IPS-18c (cell line): ENCODE data around the gene BRD3OS.

Experiments
- H3K4me3 ChIP-seq: 2 replicates; pipeline ENCODE4 v1.7.0; 2013; ENCODE audit warnings: low read depth, mild to moderate bottlenecking, low read length, moderate library complexity; ENCODE audit not compliant: insufficient read depth
- H3K9me3 ChIP-seq: one replicate; pipeline ENCODE4 v1.6.1; 2013; ENCODE audit warnings: mild to moderate bottlenecking, low read length, moderate library complexity; ENCODE audit not compliant: control insufficient read depth, insufficient read depth

BRD3OS gene

DNA sequence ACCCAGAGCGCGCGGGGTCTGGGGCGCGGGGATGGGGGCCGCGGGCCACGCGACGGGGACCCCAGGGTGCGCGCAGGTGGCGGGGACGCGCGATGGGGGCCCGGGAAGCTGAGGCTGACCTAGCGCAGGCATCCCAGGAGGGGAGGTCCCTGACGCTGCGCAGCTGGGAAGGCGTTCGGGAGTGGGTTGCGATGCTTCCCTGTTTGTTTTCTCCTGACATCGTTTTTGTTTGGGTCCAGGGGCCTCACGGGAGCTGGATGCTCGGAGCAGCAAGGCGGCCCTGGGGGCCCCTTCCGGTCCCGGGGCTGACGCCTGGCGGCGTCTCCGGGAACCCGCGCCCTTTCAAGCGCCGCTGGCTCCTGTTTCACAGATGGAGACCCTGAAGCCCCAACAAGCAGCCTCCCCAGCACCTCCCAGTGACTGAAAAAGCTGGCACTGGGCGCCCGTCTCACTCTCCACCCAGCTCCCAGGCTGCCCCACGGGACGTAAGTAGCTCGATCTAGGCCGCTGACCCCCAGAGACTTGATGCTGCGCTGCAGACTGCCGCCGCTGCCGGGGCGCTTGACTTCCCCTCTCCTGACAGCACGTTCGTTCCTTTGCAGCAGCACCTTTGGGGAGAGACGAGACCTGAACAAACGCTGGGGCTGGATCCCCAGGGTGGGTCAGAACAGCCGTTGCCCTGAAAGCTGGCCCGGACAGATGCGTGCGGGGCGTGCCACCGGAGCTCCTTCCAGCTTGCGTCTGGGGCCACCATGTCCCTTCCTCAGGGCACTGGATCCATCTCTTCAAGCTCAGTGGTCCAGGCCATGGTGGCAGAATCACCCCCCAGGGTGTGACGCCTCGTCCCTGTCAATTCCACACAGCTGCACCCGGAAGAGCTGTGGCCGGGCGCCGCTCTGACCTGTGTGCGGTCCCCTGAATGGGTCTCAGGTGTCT, 593 bp downstream of the BRD3OS start:
- Histone ChIP-seq H3K9me3 (no peaks in the 10 kb centered on the region), H3K4me3 (peak overlapping the region; percentile 88)

DNA sequence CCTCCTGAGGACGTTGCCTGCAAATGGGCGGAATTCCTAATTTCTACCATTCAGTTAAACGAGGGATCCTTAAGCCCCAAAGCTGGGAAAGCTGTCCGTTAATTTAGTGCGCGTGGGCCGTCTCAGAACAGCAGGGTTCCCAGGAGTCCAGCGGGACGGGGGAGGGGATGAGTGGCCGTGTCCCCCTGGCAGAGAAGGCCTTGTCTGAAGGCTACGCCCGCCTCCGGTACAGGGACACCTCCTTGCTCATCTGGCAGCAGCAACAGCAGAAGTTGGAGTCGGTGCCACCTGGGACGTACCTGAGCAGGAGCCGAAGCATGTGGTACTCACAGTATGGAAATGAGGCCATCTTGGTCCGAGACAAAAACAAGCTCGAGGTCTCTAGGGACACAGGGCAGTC, 1.3 kb downstream of the BRD3OS start:
- H3K4me3 ChIP-seq: peak overlapping the region; percentile 88; the same call in 1 of the 2 replicates
- H3K9me3 ChIP-seq: no peaks in the 10 kb centered on the region

DNA sequence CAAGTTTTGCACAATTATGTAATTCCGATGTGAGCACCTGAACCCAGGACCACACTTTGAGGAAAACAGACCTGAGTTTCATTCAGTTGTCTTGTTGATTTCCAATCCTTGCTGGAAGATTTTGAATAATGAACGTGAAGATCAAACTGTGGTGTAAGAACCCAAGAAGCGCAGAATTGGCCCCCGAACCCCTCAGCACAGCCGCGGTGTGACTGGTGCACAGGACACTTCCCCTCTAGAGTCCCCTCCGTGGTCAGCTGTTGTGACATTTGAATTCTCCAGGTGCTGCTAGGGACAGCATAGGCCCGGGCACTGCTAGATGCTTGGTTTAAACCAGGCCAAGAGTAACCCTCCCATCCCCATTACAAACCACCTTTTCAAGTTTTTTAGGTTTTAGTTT, 1.7 kb downstream of the BRD3OS start:
- Histone ChIP-seq H3K9me3 (no peaks in the 10 kb centered on the region), H3K4me3 (no peak overlapping the region)

DNA sequence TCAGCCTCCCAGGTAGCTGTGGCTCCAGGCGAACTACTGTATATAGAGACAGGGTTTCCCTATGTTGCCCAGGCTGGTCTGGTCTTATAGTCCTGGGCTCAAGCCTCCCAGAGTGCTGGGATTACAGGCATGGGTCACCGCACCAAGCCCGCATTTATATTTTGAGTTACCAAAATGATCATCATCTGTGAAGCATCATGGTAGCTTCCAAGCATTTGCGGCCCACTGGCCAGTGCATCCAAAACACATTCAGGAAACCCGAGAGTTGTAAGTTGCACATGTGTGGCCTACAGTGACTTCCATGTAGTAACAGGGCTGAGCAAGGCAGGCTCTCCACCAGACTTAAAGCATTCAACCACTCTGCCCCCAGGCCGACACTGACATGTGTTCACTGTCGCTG, 2.3 kb downstream of the BRD3OS start:
- Histone ChIP-seq H3K9me3 (no peaks in the 10 kb centered on the region), H3K4me3 (no peak overlapping the region)

DNA sequence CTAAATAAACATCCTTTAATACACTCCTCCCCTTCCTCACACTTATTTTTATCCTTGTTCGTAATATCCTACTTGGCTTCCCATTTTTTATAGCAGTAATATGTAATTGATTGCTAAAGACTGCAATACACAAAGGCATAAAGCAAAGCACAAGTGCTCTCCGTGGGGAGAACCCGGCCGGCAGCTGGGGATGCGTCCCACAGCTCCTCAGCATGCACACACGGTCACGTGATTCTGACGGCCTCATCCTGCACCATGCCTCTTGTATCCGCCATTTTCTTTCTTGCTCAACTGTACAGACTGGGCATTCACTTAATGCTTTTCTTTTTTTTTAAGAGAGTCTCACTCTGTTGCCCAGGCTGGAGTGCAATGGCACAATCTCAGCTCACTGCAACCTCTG, 2.8 kb downstream of the BRD3OS start:
- Histone ChIP-seq H3K4me3 (no peak overlapping the region), H3K9me3 (no peaks in the 10 kb centered on the region)

DNA sequence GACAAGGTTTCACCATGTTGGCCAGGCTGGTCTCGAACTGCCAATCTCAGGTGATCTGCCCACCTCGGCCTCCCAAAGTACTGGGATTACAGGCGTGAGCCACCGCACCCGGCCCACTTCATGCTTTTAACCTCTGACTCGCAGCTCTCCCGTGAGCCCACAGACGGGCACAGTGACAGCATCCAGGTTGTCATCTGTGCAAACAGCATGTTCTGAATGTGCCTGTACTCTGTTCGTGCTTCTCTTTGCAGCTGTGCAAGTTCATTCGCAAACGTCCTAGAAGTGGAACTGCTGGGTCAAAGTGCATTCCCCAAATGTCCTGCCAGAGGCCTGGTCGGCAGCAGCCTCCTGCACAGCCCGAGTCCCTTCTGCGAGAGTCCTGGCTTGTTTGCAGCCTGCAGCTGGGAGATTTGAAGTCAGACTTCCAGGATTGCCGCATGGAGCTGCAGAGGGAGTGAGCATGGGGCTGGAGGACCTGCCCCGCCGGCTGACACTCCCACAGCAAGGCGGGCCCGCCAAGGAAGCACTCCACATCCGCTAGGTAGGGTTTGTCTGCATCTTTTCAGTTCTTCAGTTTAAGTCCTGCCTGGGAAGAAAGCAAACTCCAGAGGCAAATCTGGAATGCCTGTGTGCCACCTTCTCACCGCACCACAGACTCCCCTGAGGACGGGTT, 3.4 kb downstream of the BRD3OS start:
- Histone ChIP-seq H3K4me3 (no peak overlapping the region), H3K9me3 (no peaks in the 10 kb centered on the region)

DNA sequence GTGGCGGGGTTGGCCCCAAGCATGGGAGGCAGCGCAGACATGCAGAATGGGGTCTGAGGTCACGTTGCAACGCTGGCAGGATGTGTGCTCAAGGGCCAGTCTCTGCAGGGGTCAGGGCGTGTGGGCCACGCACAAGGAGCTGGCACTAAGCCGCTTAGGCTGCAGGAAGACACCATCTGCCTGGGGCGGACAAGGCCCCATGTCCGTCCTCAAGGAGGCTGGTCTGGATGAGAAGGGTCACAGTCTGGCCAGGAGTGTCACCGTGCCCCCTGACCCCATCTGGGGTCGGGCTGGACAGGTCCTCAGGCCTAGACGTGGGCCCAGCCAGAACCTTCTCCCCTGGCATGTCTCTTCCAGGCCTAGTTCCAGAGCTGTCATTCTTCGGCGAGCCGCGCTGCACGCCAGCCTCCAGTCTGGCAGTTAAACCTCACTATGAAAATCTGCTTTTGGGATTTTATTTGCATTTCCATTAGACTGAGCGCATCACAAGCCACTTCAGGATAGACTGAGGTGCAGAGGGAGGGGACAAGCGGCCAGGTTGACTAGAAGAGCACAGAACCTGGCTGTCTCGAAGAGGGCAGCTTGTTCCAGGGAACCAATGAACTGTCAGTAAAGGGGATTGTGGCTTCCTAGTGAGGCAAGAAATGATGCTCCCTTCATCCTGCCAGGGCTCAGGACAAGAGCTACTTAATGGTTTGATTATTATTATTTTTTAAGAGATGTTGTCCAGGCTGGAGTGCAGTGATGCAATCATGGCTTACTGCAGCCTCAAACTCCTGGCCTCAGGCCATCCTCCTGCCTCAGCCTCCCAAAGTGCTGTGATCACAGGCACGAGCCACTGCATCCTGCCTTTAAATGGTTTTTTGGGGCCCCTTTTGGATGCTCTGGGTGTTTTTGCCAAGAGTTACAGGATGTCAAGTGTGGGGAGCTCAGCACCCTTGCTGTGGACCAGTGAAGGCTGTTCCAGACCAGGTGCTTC, 4.3 kb downstream of the BRD3OS start:
- Histone ChIP-seq H3K4me3 (no peak overlapping the region), H3K9me3 (no peaks in the 10 kb centered on the region)

DNA sequence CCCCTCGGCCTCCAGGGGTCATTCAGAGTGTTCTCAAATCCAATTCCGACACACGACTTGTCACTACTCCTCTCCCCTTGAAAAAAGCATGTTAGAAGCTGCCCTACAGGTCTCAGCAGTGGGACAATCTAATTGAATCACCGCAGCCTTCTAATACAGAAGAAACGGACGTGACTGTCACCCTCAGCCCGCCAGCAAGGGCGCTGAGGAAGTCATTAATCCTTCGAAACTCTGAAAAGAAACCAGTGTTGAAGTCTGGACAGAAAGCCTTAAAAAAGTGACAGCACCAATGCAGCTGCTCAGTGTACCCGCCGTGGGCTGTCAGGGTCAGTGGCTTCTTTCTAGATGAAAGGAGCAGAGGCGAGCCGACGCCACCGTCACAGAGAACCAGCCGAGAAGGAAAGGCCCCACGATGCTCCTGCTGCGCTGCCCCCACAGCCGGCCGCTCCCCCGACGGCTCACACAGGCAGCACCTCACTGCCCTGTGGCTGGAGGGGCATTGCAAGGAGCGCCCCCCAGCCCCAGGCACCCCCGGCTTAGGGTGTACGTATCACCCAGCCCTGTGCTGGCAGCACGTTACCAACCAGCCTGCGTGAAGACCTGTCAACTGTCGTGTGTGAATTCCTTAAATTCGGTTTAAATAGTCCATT, 5.7 kb downstream of the BRD3OS start:
- H3K9me3 ChIP-seq: no peaks in the 10 kb centered on the region
- H3K4me3 ChIP-seq: no peak overlapping the region

DNA sequence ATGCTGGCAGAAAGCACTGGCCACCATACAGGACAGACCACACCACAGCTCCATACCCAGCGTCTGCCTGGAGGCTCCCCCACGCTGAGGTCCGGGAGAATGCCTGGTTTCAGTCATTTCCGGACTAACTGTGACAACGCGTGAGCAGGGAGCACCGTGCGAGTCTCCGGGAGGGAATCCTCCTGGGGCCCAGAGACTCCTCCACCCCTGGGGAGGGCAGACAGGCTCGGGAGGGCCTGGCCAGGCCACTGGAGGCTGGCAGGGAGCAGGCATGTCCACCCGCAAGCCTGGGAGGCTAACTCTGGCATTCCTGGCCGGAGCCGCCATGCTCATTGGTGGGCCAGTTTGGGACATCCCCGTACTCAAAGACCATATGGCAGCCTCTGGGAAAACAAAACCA, 6.5 kb downstream of the BRD3OS start:
- Histone ChIP-seq H3K9me3 (no peaks in the 10 kb centered on the region), H3K4me3 (no peak overlapping the region)

DNA sequence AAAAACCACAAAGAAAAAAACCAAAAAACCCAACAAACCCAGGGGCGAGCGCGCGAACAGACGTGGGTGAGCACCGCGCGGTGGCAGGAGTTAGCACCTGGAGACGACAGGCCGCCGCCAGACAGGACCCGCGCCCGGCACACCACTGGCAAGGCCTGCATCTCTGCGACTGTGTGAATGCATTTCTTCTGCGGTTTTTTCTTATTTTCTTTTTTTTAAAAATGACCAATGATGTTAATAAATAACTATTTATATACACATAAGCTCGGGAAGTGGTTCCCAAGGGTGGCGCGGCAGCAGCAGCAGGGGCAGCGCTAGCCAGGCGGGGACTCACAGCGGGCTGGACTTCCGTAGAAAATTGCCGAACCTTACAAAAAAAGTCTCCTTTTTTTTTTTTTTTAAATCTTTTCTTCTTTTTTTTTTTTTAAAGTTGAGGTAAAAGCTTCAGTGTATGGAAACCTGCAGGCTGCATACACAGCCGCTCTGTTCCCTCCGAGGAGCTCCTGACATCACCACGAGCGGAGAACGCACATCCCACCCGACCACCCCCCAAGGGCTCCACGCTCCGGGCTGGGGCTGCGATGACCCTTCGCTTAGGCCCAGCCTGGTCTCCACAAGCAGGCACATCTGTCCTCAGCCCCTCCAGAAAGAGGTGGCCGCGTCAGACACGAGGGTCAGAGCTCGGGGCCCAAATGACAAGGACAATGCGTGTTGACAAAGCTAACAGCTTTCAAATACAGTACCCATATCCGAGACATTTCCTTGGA, 7.4 kb downstream of the BRD3OS start:
- Histone ChIP-seq H3K9me3 (no peaks in the 10 kb centered on the region), H3K4me3 (no peak overlapping the region)

DNA sequence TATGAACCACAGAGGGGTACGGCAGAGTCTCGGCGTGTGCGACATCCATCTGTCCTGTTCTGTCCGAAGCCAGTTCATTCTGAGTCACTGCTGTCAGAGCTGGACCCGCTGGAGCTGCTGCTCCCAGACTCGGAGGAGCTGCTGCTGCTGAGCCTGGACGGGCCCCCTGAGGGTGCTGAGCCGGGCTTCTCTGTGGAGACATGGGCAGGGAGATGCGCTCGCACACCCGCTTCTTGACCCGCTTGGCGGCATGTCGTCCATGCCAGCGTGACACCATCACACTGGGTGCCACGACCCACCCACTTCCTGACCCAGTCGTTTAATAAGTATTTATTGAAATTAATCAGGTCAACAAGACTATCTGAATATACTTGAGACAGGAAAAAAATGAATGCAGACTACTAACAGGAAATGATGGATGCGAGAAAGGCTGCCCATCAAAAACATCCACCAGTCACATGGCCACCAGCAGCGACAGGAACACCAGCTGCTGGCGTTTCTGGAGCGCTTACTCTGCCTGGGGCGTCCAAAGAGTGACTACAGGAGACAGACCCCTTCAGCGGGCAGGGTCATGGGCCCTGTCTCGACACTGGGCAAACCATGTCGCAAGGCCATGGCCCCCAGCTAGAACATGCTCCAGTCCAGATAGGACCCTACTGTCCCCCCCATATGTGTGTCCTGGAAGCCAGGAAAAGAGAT, 8.4 kb downstream of the BRD3OS start:
- Histone ChIP-seq H3K9me3 (no peaks in the 10 kb centered on the region), H3K4me3 (no peak overlapping the region)

DNA sequence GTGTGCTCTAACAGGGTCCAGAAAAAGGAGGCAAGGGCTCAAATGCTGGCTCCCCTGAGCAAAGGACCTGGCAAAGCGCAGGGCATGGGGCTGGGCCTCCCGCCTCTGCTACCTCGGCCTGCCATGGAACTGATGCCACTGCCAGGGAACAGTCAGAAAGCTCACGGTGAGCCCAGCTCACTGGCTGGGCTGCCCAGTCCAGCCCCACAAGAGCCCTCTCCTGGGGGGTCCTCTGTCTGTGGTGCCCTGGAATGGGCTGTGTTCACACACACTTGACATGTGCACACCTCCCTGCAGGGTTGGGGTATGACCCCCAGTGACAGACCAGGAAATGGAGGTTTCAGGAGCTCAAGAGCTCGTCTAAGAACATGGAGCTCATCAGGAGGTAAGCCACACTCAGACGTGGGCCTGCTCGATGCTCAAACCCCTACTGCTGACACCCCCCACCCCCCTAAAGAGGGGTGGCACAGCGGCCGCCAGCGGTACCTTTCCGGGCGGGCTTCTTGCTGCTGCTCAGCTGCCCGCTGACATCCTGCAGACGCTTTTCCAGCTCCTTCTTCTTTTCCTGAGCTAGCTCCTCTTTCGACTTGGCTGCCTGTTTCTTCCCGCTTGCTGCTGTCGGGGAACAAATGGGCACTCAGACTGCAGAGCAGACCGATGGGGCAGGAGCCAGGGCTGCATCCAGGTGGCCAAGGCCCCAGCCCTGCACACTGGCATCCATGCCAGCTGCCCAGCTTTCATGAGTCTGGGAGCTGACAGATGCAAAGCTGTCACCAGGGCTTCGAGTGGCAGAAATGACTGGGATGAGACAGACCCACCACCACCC, 9.1 kb downstream of the BRD3OS start:
- no peaks in the 10 kb centered on the region for H3K9me3 ChIP-seq
- H3K4me3 ChIP-seq: no peak overlapping the region

DNA sequence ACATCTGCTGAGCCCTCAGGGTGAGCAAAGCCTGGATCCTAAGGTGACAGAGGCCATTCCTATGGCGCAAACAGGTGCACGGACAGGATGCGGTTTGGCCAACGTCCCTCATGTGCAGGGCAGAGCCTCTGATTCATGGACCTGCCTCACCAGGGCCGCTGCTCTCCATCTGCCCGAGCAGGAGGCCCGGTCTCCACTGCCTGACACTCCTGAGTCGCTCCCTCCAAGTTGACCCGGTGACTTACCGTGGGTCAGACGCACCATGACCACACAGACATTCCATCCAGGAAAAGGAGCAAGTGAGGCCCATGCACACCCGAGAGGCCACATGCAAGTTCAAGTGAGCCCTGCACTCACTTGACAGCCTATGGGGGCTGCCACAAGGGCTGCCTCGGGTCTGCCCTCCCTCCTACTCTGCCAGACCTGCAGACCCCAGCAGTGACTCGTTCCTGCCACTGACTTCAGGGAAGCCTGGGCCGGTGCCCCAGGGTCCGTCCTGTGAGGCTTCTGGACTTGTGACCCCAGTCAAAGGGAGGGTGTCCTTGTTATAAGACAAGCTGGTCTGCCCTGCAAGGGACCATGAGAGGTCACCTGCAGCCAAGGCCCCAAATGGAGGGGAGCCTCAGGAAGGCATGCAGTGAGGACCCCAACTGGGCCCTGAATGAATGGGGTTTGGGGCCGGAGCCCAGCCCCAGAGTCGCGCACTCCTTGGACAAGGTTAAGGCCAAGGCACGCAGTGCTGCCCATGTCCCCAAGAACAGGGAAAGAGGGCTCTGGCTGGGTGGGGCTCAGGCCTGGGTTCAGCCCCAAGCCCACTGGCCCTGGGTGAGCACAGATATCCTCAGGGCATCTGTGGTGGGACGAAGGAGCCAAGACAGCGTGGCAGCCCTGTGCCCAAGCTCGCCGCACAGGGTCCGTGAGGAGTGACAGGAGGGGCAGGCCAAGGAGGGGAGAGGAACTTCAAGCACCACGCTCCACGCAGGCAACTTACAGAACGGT, 10.1 kb downstream of the BRD3OS start:
- Histone ChIP-seq H3K9me3 (no peaks in the 10 kb centered on the region), H3K4me3 (no peak overlapping the region)

DNA sequence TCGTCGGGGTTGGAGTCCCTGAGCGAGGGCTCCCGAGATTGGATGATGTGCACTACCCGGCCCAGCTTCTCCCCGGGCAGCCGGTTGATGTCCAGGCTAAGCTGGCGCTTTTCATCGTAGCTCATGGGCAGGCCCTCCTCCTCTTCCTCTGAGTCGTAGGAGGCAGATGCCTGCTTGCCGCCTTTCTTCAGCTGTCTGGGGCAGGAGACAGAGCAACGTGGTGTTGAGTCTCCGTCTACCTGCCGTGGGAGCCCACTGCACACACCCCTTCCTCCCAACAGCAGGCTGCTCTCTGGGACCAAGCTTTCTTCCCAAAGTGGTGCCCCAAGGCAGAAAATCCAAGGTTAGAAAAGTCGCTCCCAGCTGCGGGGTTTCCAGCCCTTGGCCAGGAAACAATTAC, 10.8 kb downstream of the BRD3OS start:
- H3K9me3 ChIP-seq: no peaks in the 10 kb centered on the region
- H3K4me3 ChIP-seq: no peak overlapping the region
